GOT3 (cell line): ENCODE data around the gene CLCN1.

ENCODE experiments used
- DNase-seq: peaks from one replicate; lab custom pipeline; 2025; ENCODE audit warnings: mixed read lengths; lab: John Stamatoyannopoulos, UW

The CLCN1 gene

DNA sequence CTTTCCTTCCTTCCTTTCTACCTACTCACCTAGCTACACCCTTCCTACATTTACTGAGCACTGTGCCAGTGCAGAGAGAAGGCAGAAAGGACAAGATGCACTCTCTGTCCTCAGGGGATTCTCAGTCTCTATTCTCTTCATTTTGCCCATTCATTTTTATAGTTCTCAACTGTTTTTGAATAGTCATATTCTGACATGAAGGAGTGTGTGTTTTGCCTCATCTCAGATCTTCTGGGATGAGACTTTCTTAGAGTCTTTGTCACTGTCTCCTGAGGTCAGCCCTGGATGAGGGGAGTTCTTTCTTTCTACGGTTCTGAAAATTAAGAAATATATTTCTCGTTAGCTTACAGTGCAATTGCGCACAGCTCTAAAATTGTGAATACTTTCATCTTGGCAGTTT lies 21.3 kb downstream of the CLCN1 start:
- DNase-seq = no peak

DNA sequence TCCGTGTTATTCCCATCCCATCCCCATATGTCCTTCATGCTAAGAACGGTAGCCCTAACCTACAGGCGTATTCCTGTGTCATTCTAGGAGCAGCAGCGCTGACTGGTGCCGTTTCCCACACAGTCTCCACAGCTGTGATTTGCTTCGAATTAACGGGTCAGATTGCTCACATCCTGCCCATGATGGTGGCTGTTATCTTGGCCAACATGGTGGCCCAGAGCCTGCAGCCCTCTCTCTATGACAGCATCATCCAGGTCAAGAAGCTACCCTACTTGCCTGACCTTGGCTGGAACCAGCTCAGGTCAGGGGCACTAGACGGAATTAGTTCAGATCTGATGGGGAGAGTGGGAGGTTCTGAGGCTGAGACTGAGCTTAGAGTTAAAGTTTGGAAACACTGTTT lies 25.9 kb downstream of the CLCN1 start:
- DNase-seq = no peak

DNA sequence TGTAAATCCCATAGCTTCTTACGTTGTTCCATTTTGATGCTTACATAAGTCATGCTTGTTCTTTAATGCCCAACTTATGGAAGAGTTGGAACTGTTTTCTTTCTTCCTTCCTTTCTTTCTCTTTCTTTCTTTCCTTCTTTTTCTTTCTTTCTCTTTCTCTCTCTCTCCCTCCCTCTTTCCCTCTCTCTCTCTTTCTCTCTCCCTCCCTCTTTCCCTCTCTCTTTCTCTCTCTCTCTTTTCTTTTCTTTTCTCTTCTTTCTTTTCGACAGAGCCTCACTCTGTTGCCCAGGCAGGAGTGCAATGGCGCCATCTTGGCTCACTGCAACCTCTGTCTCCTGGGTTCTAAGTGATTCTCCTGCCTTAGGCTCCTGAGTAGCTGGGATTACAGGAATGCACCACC lies 27.7 kb downstream of the CLCN1 start:
- DNase-seq = no peak

DNA sequence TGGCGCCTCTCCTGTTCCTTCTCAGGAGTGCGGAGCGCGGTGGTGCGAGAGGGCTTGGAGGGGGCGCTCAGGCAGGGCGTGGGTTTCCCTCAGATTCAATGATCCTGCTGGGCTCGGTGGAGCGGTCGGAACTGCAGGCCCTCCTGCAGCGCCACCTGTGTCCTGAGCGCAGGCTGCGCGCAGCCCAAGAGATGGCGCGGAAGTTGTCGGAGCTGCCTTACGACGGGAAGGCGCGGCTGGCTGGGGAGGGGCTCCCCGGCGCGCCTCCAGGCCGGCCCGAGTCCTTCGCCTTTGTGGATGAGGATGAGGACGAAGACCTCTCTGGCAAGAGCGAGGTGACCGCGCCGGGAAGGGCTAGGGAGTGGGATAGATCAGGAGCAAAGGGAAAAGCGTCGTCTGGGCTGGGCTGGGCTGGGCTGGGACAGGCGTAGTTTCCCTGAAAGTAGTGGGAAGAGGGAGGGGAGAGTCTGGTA lies 29.6 kb downstream of the CLCN1 start:
- no peak for DNase-seq

DNA sequence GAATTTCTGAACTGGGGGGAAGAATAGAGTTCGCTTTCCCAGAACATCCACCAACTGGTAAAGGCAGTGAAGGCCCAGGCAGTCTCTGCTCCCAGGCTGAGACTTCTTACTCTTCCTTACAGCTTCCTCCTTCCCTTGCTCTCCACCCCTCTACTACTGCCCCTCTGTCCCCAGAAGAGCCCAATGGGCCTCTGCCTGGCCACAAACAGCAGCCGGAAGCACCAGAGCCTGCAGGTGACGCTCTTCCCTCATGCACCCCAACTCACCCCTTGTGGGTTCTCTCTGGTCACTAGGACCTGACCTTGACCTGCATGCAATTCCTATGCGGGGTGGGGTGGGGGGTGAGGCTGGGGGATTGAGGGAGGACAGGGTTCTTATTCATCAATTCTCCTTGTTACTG lies 30.1 kb downstream of the CLCN1 start:
- DNase-seq = no peak

DNA sequence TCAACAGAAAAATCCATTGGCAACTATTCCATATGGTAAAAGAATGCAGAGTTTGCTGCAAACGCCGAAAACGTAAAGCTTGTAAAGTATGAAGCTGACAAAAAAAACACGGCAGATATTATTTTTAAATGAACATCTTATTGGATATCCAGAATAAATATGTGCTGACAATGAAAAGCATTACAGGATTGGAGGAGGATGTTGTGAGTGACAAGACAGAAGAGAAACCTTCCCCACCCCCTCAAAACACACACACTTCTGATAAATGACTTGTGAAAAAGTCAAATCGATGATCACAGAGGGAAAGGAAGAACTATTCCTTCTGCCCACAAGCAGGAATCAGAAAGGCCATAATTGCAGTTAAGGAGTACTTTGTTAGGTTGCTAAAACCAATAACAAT lies 32.0 kb downstream of the CLCN1 start:
- no peak for DNase-seq

DNA sequence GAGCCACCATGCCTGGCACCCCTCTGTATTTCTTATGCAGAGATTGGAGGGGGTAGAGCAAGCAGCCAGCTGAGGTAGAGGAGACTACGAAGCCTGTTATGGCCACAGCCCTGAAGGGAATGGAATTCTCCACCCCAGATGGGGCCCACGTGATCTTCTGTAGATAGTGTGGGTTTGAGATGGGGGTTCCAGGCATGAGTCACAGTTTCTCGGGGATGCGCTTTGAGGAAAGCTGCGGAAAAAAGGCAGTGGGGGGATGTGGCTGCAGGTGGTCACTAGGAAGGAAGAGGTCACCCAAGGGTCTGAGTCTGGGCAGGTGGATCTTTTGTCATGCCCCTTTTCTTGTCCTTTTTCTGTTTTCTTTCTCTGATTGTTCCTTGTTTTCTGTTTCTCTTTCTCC lies 35.1 kb downstream of the CLCN1 start:
- DNase-seq = no peak

DNA sequence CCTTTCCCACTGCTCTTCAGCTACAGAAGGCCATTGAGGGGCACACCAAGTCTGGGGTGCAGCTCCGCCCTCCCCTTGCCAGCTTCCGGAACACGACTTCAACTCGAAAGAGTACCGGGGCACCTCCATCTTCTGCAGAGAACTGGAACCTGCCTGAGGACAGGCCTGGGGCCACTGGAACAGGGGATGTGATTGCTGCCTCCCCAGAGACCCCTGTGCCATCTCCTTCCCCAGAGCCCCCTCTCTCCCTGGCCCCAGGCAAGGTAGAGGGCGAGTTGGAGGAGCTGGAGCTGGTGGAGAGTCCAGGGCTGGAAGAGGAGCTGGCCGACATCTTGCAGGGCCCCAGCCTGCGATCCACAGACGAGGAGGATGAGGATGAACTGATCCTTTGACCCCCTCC lies 35.7 kb downstream of the CLCN1 start:
- no peak for DNase-seq

DNA sequence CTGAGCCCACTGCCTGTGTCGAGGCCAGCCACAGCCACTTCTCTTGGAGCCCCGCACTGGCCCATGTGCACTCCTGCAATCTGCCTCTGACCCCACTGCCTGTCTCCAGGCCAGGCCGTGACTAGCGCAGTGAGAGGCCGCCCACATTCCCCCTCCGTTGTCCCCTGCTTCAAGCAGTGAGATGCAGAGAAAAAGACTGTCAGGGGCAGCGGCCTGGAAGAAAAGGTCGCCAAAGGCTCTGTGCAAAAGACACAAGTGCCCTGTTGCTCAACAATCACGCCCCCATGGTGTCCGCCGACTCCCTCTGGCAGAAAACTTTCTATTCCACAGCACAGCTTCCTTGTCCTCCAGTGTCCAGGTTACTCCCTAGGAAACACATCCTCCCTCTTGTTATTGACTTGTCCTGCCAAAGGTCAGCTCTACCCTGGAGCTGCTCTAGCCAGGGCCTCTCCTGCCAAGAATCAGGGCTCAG lies 36.7 kb downstream of the CLCN1 start:
- no peak for DNase-seq

DNA sequence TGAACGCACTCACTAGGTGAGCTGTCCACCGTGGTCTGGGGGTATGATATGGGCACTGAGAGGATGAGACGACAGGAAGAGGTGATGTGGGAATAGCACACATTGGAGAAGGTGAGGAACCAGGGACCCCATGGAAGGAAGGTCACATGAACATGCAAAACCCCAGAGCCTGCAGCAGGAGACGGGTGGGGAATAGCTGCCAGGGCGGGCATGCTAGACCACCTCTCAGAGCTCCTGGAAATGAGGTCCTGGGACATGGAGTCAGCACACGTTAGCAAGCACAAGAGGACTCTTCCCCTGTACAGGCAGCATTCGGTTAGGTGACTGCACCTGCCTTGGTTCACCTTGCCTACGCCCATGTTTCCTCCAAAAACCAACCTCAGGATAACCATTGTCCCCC lies 38.5 kb downstream of the CLCN1 start:
- no peak for DNase-seq

DNA sequence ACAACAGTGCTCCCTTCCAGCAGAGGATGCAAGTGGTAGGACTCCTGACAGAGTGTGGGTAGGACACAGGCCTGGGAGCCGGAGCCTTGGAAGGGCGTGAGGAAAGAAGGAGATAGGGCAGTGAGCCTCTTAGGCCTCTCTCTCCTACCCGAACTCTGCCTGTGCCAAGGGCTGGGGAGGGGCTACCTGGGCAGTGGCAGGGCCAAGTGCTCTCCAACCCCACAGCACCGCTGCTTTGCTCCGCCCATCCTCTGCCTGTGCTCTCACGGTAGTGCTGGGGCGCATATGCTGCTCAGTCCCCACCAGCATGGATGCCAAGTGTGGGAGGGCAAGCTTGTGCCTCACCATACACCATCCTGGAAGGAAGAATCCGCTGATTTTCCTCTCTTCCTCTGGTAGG lies 39.1 kb downstream of the CLCN1 start:
- no peak for DNase-seq

DNA sequence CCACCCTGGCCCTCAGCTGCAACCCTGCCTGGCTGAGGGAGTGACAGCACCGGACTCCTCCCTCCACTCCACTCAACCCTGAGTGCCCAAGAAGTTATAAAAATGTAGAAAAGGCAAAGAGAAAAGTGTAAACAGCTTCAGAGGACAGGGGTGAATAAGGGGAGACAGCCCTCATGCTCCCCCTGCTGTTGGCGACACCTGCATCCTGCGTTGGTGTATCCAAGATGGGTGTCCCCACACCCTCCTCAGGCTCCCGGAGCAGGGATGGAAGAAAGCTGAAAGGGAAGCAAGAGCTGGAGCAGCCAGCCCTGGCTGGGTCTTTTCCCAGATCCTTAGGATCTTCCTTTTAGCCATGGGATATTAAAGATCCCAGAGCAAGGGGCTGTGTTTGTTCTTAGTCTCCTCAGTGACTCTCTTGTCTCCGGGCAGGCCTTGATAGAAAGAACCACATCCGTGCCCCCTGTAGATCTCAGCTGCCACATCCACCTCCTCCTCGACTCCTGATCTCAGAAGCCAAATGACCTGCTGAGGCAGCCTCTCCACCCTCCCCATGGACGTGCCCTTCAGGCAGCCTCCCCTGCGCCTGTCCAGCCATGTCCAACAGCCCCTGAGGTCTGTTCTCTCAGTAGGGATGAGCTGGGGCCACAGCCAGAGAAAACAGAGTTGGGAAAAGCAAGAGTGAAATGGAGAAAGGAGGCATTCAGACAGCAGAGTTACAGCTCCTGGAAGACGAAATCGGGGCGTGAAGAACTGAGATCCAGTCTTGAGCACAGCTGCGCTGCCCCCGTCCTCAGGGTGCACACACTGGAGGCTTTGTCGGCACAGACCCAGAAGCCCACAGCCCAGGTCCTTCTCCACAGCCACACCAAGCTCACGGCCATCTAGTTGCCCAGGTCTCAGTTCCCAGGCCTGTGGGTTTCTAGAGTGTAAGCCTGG lies 39.8 kb downstream of the CLCN1 start:
- DNase-seq = no peak

DNA sequence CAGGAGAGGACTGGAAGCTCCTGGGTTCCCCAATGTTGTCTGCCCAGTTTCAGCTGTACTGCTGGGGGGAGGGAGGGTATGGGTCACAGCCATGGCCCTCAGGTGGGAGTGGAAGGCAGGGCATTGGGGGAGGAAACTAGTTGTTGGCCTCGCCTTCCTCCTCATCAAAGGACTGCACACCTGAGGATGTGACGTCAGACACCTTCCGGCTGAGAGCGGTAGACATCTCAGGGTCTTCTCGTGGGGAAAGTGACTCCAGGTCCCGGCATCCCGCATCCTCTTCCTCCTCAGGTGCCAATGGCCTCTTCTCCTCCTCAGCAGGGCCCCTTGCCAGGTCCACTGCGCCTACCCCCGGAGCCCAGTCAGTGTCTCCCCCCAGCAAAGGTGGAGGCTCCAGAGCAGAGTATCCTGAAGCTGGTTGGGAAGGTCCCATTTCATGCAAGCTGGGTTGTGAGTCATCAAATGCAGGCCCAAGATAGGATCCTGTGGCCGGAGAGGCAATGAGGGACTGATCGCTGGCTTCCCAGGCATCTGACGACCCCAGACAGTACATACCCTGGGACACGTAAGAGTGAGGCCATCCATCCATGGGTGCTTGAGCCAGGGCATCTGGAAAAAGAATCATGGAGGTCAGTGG lies 40.6 kb downstream of the CLCN1 start:
- DNase-seq = no peak

DNA sequence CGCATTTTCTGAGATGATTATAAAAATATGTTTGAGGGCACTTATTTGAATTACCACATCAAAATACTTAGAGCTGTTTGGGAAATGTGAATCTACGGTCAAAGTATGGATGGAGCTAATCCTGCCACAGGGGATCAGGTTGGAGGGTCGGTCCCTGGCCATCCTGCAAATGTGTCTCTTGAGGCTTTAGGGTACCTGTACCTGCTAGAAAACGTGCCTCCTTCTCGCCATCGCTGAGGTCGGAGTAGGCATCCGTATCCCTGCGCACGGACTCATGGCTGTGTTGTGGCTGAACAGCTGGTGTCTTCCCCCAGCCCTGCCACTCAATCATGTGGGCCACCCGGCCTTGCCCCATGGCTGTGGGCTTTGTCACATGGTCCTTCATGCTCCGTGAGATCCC lies 42.7 kb downstream of the CLCN1 start:
- DNase-seq = no peak

DNA sequence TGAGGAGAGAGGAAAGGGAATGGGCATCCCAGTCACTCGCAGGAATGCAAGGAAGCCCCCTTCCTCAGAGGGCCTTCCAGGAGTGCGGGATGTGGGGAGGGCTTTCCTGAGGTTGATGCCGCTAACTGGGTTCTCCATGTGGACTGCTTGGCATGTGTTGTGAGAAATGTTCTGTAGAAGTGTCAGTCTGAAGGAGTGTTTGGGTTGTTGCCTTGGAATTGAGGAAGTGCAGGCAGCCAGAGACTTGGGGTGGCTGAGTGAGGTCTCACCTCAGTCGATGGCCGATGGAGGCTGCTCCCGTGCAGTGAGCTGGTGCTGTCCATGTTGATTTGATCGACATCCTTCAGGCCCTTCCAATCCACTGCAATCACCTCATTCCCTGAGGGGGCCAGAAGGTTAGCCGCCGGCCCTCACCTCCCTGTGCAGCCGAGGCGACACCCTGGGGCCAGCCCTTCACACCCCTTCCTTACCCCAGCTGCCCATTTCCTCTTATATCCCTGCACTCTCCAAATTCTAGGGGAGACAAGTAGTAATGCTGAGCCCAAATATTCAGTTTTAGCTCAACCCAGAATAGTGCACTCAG lies 44.0 kb downstream of the CLCN1 start:
- no peak for DNase-seq

DNA sequence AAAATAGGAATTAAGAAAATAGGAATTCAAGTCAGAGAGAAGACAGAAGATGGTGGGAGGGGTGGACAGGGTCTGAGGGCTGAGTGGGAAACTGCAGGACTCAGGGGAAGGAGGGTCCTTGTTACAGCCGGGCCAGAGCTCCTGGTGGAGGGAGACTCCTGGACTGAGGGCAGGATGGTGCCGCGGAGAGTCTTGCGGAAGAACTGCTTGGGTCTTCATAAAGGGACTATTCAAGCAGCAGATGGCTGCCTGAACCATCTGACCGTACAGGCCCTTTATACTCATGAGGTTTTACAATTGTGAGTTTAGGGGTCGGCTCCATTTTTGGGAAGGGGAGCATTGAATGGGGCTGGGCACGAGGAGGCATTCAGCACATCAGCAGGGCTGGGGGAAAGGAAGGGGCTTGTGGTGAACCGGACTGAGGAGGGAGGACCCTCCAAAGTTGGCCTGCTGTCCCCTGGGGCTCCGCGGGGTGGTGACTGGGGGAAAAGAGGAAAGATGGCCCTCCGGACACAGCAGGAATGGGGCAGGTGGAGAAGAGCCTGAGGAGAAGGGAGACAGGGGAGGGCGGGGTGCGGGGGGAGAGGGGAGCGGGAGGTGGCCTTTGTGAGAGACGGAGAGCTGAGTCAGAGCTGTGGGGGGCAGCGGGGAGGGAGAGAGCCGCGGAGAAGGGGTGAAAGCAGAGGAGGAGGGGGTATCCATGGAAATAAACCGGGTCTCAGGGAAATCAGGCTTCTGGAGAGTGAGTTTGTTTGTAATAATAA lies 45.1 kb downstream of the CLCN1 start:
- DNase-seq = no peak

DNA sequence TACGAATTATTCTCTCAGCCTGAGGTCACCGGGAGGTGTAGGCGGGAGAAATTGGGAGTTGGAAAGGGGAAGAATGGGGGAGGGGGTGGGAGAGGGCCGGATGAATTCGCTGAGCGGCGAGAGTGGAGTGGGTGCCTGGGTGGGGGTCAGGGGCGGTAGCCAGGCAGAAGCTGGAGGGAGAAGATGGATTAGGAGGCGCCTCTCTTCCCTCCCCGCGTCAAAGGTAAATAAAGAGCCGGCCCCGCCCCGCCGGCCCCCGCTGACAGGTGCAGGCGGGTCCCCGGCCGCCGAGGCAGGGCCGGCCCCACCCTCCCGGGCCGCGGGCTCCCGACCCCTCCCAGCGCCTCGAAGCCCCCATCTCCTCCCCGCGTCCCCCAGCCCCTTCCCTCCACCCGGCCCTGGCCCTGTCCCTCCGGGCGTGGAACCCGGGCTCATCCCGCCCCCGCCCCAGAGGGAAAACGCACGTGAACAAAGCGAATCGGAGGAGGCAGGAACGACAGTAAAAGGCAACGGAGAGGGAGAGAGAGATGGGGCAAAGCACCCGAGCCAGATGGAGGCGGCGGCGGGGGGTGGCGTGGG lies 45.7 kb downstream of the CLCN1 start:
- DNase-seq = no peak

DNA sequence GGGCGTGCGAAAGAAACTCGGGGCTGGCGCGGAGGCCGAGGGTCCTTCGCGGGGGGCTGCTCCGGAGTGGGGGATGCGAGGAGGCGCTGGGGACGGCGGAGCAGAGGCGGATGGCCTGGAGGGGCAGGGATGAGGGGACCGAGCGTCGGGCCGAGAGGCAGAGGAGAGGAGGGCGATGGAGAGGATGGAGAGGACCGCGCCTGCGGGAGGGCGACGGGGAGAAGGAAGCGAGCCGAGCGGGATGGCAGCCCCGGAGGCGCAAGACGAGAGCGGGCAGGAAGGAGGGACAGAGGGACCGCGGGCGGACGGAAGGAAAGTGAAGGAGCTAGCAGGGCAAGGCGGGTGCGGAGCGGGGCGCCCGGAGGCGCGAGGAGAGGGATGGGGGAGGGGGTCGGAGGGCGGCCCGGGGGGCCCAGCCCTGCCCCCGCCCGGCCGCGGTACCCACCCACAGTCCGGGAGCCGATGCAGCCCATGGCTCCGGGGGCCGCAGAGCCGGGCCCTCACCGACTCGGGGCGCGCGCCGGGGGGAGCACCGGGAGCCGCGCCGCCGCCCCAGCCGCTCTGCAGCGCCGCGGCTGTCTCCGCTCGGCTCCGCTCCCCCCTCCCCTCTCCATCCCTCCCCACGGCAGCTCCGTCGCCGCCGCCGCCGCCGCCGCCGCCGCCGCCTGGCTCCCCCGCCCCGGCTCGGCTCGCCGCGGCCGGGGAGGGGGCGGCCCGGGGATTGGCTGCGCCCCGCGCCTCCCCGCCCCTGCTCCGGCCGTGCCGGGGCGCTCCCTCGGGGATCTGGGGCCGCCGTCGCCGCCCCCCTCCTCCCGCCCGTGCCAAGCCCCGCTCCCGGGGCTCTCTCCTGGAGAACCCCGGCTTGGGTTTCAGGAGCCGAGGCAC lies 46.5 kb downstream of the CLCN1 start, which contains the start of gene FAM131B:
Gene FAM131B (minus strand): TSS at position 583 of the 885 bp plus-strand sequence. CDS start 110 bp downstream, at position 473.
- DNase-seq = no peak

DNA sequence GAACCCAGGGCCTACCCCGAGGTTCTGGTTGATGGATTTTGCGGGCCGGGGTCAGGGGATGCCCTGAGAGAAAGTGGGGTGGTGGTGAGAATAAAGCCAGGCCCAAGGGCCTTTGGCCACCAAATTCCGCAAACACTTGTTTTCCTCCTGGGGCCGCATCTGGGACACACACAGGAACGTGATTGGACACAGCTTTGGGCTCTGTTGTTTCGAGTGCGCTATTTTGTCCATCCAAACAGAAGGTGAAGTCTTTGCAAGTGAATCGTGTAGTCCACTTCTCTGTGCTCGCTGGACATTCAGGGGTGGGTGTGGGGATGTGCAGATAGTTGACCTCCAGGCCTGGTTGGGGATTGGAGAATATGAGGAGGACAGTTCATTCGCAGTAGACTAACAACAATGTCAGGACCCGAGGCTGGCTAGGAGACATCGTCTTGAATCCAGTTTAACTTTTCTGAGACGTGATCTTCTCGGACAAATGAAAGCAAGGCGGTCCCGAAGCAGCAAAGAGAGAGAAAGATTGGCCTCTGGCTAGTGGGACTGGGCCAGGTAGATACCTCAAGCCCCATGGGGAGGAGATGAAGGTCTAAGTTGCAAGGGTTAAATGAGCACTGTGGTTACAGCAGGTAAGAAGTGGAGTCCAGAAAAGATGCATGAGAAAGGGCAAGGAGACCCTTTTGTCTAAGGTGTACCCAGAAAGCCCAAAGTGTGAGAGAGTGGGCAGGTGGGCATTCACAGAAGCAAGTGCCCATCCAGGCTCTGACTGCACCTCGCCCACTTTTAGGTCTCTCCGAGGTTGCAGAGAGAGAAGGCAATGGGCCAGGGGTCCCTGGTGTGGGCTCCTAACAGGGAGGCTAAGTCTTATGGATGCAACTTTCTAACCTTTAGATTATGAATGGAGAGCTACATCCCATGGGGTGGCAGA lies 47.4 kb downstream of the CLCN1 start:
- DNase-seq = no peak

DNA sequence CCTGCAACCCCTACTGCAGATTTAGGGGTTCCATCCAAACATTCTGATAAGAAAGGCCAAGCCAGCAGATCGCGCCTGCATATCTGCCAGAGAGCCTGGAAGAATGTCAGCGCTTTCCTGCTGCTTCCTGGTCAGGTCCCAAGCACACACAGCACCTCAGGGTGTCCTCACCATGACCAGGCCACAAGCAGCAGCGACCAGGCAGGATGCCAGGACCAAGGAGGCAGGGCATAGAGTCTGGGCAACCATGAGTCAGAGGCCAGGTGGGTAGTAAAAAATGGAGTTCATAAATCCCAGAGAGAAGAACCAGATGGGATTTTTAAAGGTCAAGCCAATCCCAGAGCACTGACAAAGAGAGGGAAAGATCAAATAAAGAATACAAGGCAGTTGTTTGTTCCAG lies 52.1 kb downstream of the CLCN1 start:
- no peak for DNase-seq
